CD4-positive, CD25-positive, alpha-beta regulatory T cell (primary cell): ENCODE measurements around the gene UTY. TPM values are rescaled to one million over a fixed set of nuclear protein-coding genes. Genes with fewer than 3 reads are reported as not detected.

Experiments
- ATAC-seq, 2 donors: fragments of 150-1000 bp; cut with Tn5 transposase; one replicate each; pipeline ENCODE4 v1.10.0; 2021; ENCODE audit warnings: low read depth in 2 of 2, moderate number of reproducible peaks in 2 of 2, moderate library complexity in 1 of 2
- DNase-seq, 3 donors: peaks; one replicate each; pipeline versions ENCODE4 v3.0.0 to v3.0.0-alpha.2; 2012 to 2022; ENCODE audit warnings: mixed read lengths in 1 of 3
- H3K27ac ChIP-seq: one replicate; pipeline ENCODE4 v1.7.0; 2013; ENCODE audit warnings: mild to moderate bottlenecking, low read length; ENCODE audit not compliant: insufficient read depth, poor library complexity, severe bottlenecking
- H3K27me3 ChIP-seq: one replicate; pipeline ENCODE4 v1.7.0; 2013; ENCODE audit warnings: low read length; ENCODE audit not compliant: control insufficient read depth, insufficient read depth
- H3K36me3 ChIP-seq: one replicate; pipeline ENCODE4 v1.7.0; 2013; ENCODE audit warnings: mild to moderate bottlenecking, low read length, moderate library complexity; ENCODE audit not compliant: control insufficient read depth, insufficient read depth
- H3K4me1 ChIP-seq: 2 replicates; pipeline ENCODE4 v1.7.0; 2013; ENCODE audit warnings: mild to moderate bottlenecking, low read length; ENCODE audit not compliant: insufficient read depth, control insufficient read depth, poor library complexity, severe bottlenecking
- H3K4me3 ChIP-seq: one replicate; pipeline ENCODE4 v1.7.0; 2013; ENCODE audit warnings: low read depth, mild to moderate bottlenecking, low read length, moderate library complexity
- H3K9me3 ChIP-seq, 2 experiments: 1 replicate in 1 of 2; 2 replicates in 1 of 2; pipeline ENCODE4 v1.7.0; 2013; ENCODE audit warnings: low read length in 2 of 2, mild to moderate bottlenecking in 1 of 2, moderate library complexity in 1 of 2; ENCODE audit not compliant: control insufficient read depth in 2 of 2
- H3K27ac Mint-ChIP-seq, 3 donors: one replicate each; pipeline ENCODE4 v1.8.0; 2020 to 2022; ENCODE audit warnings: mild to moderate bottlenecking in 3 of 3, mixed read lengths in 3 of 3, moderate library complexity in 2 of 3
- H3K27me3 Mint-ChIP-seq: one replicate; pipeline ENCODE4 v1.8.0; 2022; ENCODE audit warnings: mild to moderate bottlenecking, mixed read lengths
- H3K36me3 Mint-ChIP-seq: one replicate; pipeline ENCODE4 v1.8.0; 2020; ENCODE audit warnings: mixed read lengths
- H3K4me1 Mint-ChIP-seq, 4 donors: one replicate each; pipeline ENCODE4 v1.8.0; 2020 to 2022; ENCODE audit warnings: mixed read lengths in 4 of 4, mild to moderate bottlenecking in 1 of 4
- H3K4me3 Mint-ChIP-seq, 4 donors: one replicate each; pipeline ENCODE4 v1.8.0; 2020 to 2022; ENCODE audit warnings: mild to moderate bottlenecking in 4 of 4, mixed read lengths in 4 of 4, moderate library complexity in 3 of 4
- H3K9me3 Mint-ChIP-seq, 7 donors: one replicate each; pipeline ENCODE4 v1.8.0; 2020 to 2022; ENCODE audit warnings: mixed read lengths in 7 of 7, mild to moderate bottlenecking in 3 of 7, moderate library complexity in 2 of 7
- polyA plus RNA-seq, 4 donors: library from polyadenylated mRNA; unstranded; fragments of 300-500 nt; fragmentation: Illumina TruSeq; gene quantifications; one replicate each; pipeline ENCODE4 v1.2.3, GENCODE V29; 2021
- total RNA-seq: library from RNA; stranded (reverse); gene quantifications from one replicate; pipeline ENCODE4 v1.2.3, GENCODE V29; 2022

UTY gene
- total and polyA plus RNA-seq, 5 donors from 2014 or later = 14.6 TPM; not detected in 4

DNA sequence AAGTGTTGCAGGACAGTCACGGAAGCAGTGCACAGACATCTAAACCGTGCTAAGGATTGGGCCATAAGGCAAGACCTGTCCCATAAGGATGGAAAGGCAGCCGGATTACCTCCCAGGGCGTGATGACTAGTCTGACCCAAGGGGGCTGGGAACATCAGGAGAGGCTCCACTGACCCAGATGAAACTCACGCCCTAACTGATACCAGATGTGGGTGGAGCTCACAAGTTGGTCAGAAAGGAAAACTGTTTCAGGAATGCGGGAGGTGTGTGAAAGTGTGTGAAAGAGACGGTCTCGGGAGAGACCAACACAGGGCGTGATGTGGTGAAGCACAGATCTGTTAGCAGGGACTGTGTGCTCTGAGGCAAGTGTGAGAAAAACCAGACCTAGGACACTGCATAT lies 140.5 kb downstream of the UTY start:
- no peaks in the 10 kb centered on the region for H3K4me1 ChIP-seq
- DNase-seq = no peak
- Mint-ChIP-seq H3K9me3 (no peaks in the 10 kb centered on the region), H3K4me1 (peaks cover 0 to 13% (median 6%) of the 10 kb centered on the region in 4 donors), H3K27me3 (no peaks in the 10 kb centered on the region), H3K27ac (peak overlapping the region in 1 of 3 donors; percentile 79), H3K4me3 (no peak overlapping the region), H3K36me3 (no peaks in the 10 kb centered on the region)
- H3K27me3 ChIP-seq = no peaks in the 10 kb centered on the region
- ATAC-seq = no peak
- H3K36me3 ChIP-seq = peaks cover 39% of the 10 kb centered on the region
- H3K27ac ChIP-seq = no peak overlapping the region
- H3K4me3 ChIP-seq = no peak overlapping the region
- H3K9me3 ChIP-seq = no peaks in the 10 kb centered on the region

DNA sequence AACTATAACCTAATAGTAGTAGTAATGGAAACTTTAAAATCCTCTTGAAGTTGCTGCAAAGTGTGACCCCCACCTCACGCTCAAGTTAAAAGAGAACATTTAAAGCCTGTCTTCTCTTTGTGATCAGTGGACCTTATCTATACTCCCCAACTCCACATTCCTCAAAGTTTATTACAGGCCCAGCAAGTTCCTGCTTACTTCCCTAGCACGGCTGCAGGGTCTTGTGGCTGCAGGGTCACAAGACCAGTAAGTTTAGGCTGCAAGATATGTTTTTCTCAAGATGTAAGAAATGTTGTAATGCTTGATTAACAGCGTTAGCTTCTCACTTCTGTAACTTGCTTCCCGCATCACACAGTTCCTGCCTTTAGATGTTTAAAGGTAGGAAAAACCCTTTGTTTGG lies 141.1 kb downstream of the UTY start:
- H3K36me3 Mint-ChIP-seq = no peaks in the 10 kb centered on the region
- Histone ChIP-seq H3K4me3 (no peak overlapping the region), H3K4me1 (no peaks in the 10 kb centered on the region), H3K9me3 (no peaks in the 10 kb centered on the region), H3K27me3 (no peaks in the 10 kb centered on the region), H3K27ac (no peak overlapping the region), H3K36me3 (peaks cover 45% of the 10 kb centered on the region)
- peaks cover 0 to 16% (median 5%) of the 10 kb centered on the region in 4 donors for H3K4me1 Mint-ChIP-seq
- DNase-seq (no peak), ATAC-seq (no peak)
- no peaks in the 10 kb centered on the region for H3K9me3 Mint-ChIP-seq
- no peak overlapping the region for H3K4me3 Mint-ChIP-seq
- no peak overlapping the region for H3K27ac Mint-ChIP-seq
- no peaks in the 10 kb centered on the region for H3K27me3 Mint-ChIP-seq

DNA sequence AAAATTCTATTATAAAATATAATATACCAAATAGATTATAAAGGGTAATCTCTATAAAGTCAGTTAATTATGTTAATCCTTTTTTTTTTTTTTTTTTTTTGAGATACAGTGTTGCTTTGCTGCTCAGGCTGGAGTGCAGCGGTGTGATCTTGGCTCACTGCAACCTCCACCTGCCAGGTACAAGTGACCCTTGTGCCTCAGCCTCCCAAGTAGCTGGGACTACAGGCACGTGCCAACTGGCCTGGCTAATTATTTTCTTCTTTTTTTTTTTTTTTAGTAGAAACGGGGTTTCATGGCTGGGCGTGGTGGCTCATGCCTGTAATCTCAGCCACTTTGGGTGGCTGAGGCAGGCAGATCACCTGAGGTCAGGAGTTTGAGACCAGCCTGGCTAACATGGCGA lies 141.9 kb downstream of the UTY start:
- no peaks in the 10 kb centered on the region for H3K27me3 Mint-ChIP-seq
- no peaks in the 10 kb centered on the region for H3K36me3 Mint-ChIP-seq
- peaks cover 0 to 19% (median 6%) of the 10 kb centered on the region in 4 donors for H3K4me1 Mint-ChIP-seq
- H3K4me3 Mint-ChIP-seq = no peak overlapping the region
- no peak for ATAC-seq
- Histone ChIP-seq H3K4me3 (no peak overlapping the region), H3K9me3 (no peaks in the 10 kb centered on the region), H3K27ac (no peak overlapping the region), H3K36me3 (peaks cover 46% of the 10 kb centered on the region), H3K4me1 (no peaks in the 10 kb centered on the region), H3K27me3 (no peaks in the 10 kb centered on the region)
- no peak for DNase-seq
- no peaks in the 10 kb centered on the region for H3K9me3 Mint-ChIP-seq
- no peak overlapping the region for H3K27ac Mint-ChIP-seq

DNA sequence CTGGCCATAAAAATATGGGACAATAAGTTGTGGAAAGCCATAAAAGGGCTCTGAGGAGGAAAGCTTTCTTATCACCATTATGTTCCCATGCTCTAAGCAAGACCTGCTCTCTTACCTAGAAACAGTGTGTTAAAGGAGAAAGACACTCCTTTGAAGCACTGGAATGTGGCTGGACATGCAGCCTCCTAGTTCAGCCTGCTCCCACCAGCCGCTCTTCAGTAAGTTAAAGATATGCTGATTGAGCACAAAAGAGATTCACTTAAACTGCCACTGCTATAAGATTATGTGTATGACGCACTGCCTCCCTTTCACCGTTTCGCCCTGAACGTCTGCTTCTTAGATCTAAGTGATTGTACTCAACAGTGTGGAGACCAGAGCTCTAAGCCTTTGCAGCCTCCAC lies 146.0 kb downstream of the UTY start:
- no peak overlapping the region for H3K27ac ChIP-seq
- no peak for DNase-seq
- Mint-ChIP-seq H3K36me3 (no peaks in the 10 kb centered on the region), H3K4me3 (no peak overlapping the region), H3K9me3 (no peaks in the 10 kb centered on the region), H3K4me1 (peaks cover 0 to 32% (median 15%) of the 10 kb centered on the region in 4 donors), H3K27ac (no peak overlapping the region), H3K27me3 (no peaks in the 10 kb centered on the region)
- H3K9me3 ChIP-seq = no peaks in the 10 kb centered on the region
- no peak overlapping the region for H3K4me3 ChIP-seq
- H3K36me3 ChIP-seq = peaks cover 26% of the 10 kb centered on the region
- no peaks in the 10 kb centered on the region for H3K4me1 ChIP-seq
- H3K27me3 ChIP-seq = no peaks in the 10 kb centered on the region
- no peak for ATAC-seq

DNA sequence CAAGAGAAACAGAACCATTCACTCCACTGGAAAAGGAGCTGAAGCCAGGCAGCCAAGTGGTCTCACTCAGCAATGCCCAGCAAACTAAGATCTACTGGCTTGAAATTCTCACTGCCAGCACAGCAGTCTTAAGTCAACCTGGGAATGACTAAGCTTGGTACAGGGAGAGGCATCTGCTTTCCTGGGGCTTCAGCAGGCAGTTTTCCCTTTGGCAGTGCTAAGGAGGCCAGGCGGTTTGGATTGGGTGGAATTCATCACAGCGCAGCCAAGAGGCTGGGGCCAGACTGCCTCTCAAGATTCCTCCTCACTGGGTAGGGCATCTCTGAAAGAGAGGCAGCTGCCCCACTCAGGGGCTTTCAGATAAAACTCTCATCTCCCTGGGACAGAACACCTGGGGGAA lies 149.2 kb downstream of the UTY start:
- H3K36me3 ChIP-seq = peaks cover 25% of the 10 kb centered on the region
- H3K27ac Mint-ChIP-seq = no peak overlapping the region
- no peak overlapping the region for H3K4me3 ChIP-seq
- no peak overlapping the region for H3K27ac ChIP-seq
- H3K9me3 Mint-ChIP-seq = no peaks in the 10 kb centered on the region
- no peaks in the 10 kb centered on the region for H3K36me3 Mint-ChIP-seq
- DNase-seq = no peak
- H3K27me3 Mint-ChIP-seq = no peaks in the 10 kb centered on the region
- no peak overlapping the region for H3K4me3 Mint-ChIP-seq
- H3K27me3 ChIP-seq = no peaks in the 10 kb centered on the region
- no peak for ATAC-seq
- H3K4me1 Mint-ChIP-seq = peaks cover 0 to 28% (median 13%) of the 10 kb centered on the region in 4 donors
- no peaks in the 10 kb centered on the region for H3K4me1 ChIP-seq
- H3K9me3 ChIP-seq = no peaks in the 10 kb centered on the region

DNA sequence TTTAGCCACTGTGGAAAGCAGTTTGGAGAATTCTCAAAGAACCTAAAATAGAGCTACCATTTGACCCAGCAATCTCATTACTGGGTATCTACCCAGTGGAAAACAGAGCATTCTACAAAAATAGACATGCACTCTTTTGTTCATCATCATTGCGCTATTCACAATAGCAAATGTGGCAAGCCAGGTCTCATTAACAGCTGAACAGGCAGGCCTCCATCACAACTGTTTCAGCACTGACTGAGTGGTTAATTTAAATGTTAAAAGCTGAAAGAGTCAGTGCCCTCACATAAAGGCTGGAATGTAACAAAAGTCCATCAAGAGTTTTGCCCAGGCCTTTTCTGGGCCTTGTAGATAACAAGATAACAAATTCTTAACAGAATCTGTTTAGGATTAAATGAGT lies 166.9 kb downstream of the UTY start:
- DNase-seq (no peak), ATAC-seq (no peak)
- Mint-ChIP-seq H3K27me3 (no peaks in the 10 kb centered on the region), H3K27ac (no peak overlapping the region), H3K36me3 (no peaks in the 10 kb centered on the region), H3K9me3 (no peaks in the 10 kb centered on the region), H3K4me3 (no peak overlapping the region), H3K4me1 (peaks cover 0 to 6% (median 1%) of the 10 kb centered on the region in 4 donors)
- no peak overlapping the region for H3K4me3 ChIP-seq
- H3K4me1 ChIP-seq = no peaks in the 10 kb centered on the region
- H3K27me3 ChIP-seq = no peaks in the 10 kb centered on the region
- H3K36me3 ChIP-seq = peaks cover 10% of the 10 kb centered on the region
- H3K27ac ChIP-seq = no peak overlapping the region
- H3K9me3 ChIP-seq = no peaks in the 10 kb centered on the region

DNA sequence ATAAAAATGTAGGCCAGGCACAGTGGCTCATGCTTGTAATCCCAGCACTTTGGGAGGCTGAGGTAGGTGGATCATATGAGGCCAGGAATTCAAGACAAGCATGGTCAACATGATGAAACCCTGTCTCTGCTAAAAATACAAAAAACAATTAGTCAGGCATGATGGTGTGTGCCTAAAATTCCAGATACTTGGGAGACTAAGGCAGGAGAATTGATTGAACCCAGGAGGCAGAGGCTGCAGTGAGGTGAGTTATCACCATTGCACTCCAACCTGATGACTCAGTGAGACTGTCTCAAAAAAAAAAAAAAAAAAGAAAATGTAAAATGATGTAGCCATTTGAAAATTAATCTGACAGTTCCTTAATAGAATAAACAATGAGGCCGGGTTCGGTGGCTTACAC lies 171.9 kb downstream of the UTY start:
- ATAC-seq = no peak
- Mint-ChIP-seq H3K4me1 (peaks cover 0 to 17% (median 1%) of the 10 kb centered on the region in 4 donors), H3K4me3 (no peak overlapping the region), H3K9me3 (no peaks in the 10 kb centered on the region), H3K27me3 (no peaks in the 10 kb centered on the region), H3K27ac (no peak overlapping the region), H3K36me3 (no peaks in the 10 kb centered on the region)
- peaks cover 10% of the 10 kb centered on the region for H3K36me3 ChIP-seq
- H3K4me1 ChIP-seq = no peaks in the 10 kb centered on the region
- H3K4me3 ChIP-seq = no peak overlapping the region
- no peaks in the 10 kb centered on the region for H3K9me3 ChIP-seq
- no peak for DNase-seq
- no peaks in the 10 kb centered on the region for H3K27me3 ChIP-seq
- H3K27ac ChIP-seq = no peak overlapping the region

DNA sequence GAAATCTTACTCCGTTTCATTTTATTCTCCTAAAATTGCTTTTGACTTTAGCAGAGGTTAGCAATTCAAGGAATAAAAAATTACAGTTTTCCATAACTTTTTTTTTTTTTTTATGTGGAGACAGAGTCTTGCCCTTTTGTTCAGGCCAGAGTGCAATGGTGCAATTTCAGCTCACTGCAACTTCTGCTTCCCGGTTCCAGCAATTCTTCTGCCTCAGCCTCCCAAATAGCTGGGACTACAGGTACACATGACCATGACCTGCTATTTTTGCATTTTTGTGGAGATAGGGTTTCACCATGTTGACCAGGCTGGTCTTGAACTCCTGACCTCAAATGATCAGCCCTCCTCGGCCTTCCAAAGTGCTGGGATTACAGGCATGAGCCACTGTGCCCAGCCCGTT lies 179.0 kb downstream of the UTY start:
- H3K36me3 ChIP-seq = peaks cover 22% of the 10 kb centered on the region
- no peaks in the 10 kb centered on the region for H3K36me3 Mint-ChIP-seq
- no peak overlapping the region for H3K27ac ChIP-seq
- no peak overlapping the region for H3K27ac Mint-ChIP-seq
- H3K4me3 Mint-ChIP-seq = no peak overlapping the region
- H3K9me3 ChIP-seq = no peaks in the 10 kb centered on the region
- no peaks in the 10 kb centered on the region for H3K9me3 Mint-ChIP-seq
- no peak overlapping the region for H3K4me3 ChIP-seq
- no peak for DNase-seq
- no peaks in the 10 kb centered on the region for H3K4me1 ChIP-seq
- H3K27me3 ChIP-seq = no peaks in the 10 kb centered on the region
- no peaks in the 10 kb centered on the region for H3K27me3 Mint-ChIP-seq
- peaks cover 0 to 2% (median 0%) of the 10 kb centered on the region in 4 donors for H3K4me1 Mint-ChIP-seq
- ATAC-seq = no peak
